ENCODE results near the gene MYOF.

DNA sequence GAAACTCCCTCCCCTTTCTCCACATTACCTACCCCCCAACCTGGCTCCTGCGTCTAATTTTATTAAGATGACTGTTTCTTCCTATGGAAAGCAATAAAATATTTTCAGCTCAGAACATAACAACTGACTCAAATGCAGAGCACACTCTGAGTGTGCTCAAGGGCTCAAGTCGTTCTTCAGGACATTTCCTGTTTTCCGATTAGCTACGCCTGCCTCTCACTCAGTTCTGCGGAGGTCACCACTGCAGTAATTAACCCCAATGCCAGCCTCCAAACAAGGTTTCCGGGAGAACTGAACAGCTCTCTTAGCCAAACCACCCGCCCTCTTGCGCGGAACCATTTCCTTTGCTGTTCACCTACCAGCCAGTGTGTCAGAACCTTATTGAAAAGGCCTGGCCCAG is 19.3 kb downstream of the MYOF start:
- TF ChIP-seq OSR1 (CRISPR knock-in tag; IDR thresholded peaks at IDR 0.05) (no peak), PATZ1 (CRISPR knock-in tag; IDR thresholded peaks at IDR 0.05; ENCODE audit: borderline replicate concordance) (no peak), ZFP30 (CRISPR knock-in tag; IDR thresholded peaks at IDR 0.05) (no peak), RARB (CRISPR knock-in tag; IDR thresholded peaks at IDR 0.05) (no peak), GLIS3 (CRISPR knock-in tag; IDR thresholded peaks at IDR 0.05) (no peak)

Measured in SK-N-SH treated with all-trans-retinoic acid at 6 μM for 48 hours (cell line).